HAP-1 (cell line): ENCODE results near the gene TMEM53.

Experiments used
- DNase-seq, 2 experiments: peaks; one replicate each; pipeline ENCODE4 v3.0.0-alpha.2; 2016 to 2020; ENCODE audit warnings: low spot score in 2 of 2
- H3K27me3 ChIP-seq: fragments of 250-450 bp; sonication (Bioruptor Pico); 2 replicates; pipeline ENCODE4 v1.5.1; 2020; ENCODE audit warnings: low read depth, mild to moderate bottlenecking, moderate library complexity
- H3K36me3 ChIP-seq: fragments of 250-450 bp; sonication (Bioruptor Pico); replicated peaks from 2 replicates; pipeline ENCODE4 v1.5.1; 2020; ENCODE audit warnings: mild to moderate bottlenecking
- H3K4me1 ChIP-seq: fragments of 250-450 bp; sonication (Bioruptor Pico); 2 replicates; pipeline ENCODE4 v1.5.1; 2020; ENCODE audit warnings: mild to moderate bottlenecking
- H3K4me3 ChIP-seq: fragments of 250-450 bp; sonication (Bioruptor Pico); 2 replicates; pipeline ENCODE4 v1.5.1; 2020; ENCODE audit warnings: mild to moderate bottlenecking, moderate library complexity
- H3K9me3 ChIP-seq: fragments of 250-450 bp; sonication (Bioruptor Pico); 2 replicates; pipeline ENCODE4 v1.5.1; 2020; ENCODE audit warnings: mild to moderate bottlenecking, moderate library complexity
- in situ Hi-C: fragments of 300-500 bp; cut with MboI; formaldehyde crosslinking; loops from 3 replicates; pipeline ENCODE4 v1.14.3; 2020; ENCODE audit warnings: low sequenced_read_pairs, inconsistent platforms, mixed read lengths

Gene TMEM53

DNA sequence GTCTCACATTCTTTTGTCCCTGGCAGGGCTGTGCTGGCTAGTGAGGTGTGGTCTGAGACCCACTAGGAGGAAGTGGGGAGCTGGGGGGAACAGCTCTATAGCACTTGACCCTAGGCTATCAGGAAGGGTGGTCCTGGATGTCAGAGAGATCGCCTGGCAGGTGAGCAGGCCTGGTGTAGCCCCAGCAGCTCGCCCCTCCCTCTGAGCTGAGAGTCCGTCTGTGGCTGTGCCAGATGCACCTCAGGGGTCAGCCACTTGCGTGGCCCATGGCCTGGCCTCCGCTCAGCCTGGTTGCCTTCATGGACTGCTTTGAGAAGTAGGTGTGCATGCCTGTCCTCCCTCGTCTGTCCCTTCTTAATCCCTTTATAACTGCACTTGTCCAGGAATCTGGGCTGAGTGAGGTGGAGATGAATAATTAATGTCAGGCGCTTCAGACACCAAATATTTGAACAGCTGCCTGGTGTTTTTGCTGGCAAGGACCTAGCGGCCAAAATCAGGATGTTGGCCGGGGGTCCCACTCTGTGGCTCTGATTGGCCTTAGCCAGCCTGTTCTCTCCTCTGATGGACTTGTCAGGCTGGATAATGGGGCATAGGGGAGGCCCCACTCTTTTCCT lies 30.5 kb downstream of the TMEM53 start:
- no peak overlapping the region for H3K4me3 ChIP-seq
- H3K27me3 ChIP-seq: no peaks in the 10 kb centered on the region
- no peaks in the 10 kb centered on the region for H3K9me3 ChIP-seq
- no peak for DNase-seq
- in situ Hi-C loops: no loop called here
- peaks cover 84% of the 10 kb centered on the region for H3K36me3 ChIP-seq
- H3K4me1 ChIP-seq: no peaks in the 10 kb centered on the region

DNA sequence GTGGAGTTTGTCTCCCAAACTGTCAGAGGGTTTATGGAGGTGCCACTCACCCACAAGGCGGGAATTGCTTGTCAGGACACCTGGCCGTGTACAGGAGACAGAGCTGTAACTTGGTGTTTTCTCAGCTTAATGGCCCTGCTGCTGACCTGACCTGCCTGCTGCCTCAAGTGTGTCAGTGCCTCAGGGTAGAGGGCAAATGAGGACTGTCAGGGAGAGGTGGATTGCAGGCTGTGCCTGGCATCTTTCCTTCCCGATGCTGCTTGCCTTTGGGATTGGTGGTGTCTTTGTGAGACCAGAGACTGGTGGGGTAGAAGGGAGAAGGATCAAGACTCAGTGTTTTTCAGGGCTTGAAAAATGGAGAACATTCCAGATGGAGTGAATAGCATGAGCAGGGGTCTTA lies 31.4 kb downstream of the TMEM53 start:
- Histone ChIP-seq H3K36me3 (peaks cover 84% of the 10 kb centered on the region), H3K9me3 (no peaks in the 10 kb centered on the region), H3K4me1 (no peaks in the 10 kb centered on the region), H3K4me3 (no peak overlapping the region), H3K27me3 (no peaks in the 10 kb centered on the region)
- in situ Hi-C loops: no loop called here
- DNase-seq: no peak

DNA sequence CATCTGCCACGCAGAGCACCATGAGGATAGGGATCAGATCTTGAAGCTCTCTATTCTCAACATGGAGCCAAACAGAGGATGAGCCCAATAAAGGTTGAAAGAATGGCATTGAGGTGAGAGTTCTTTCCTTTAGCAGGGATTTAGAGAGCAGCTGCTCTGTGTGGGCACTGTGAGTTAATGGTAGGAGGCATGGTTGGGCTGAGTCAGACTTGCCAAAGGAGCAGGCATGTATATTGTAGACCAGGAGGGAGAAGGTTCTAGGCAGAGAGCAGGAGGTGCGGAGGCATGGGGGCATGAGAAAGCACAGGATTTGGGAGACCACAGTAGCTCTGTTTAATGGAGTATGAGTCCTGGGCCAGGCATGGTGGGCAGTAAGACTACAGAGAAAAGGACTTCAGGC lies 32.0 kb downstream of the TMEM53 start:
- no peaks in the 10 kb centered on the region for H3K27me3 ChIP-seq
- H3K4me1 ChIP-seq: no peaks in the 10 kb centered on the region
- in situ Hi-C loops: no loop called here
- DNase-seq: no peak
- no peaks in the 10 kb centered on the region for H3K9me3 ChIP-seq
- H3K36me3 ChIP-seq: peaks cover 84% of the 10 kb centered on the region
- H3K4me3 ChIP-seq: no peak overlapping the region

DNA sequence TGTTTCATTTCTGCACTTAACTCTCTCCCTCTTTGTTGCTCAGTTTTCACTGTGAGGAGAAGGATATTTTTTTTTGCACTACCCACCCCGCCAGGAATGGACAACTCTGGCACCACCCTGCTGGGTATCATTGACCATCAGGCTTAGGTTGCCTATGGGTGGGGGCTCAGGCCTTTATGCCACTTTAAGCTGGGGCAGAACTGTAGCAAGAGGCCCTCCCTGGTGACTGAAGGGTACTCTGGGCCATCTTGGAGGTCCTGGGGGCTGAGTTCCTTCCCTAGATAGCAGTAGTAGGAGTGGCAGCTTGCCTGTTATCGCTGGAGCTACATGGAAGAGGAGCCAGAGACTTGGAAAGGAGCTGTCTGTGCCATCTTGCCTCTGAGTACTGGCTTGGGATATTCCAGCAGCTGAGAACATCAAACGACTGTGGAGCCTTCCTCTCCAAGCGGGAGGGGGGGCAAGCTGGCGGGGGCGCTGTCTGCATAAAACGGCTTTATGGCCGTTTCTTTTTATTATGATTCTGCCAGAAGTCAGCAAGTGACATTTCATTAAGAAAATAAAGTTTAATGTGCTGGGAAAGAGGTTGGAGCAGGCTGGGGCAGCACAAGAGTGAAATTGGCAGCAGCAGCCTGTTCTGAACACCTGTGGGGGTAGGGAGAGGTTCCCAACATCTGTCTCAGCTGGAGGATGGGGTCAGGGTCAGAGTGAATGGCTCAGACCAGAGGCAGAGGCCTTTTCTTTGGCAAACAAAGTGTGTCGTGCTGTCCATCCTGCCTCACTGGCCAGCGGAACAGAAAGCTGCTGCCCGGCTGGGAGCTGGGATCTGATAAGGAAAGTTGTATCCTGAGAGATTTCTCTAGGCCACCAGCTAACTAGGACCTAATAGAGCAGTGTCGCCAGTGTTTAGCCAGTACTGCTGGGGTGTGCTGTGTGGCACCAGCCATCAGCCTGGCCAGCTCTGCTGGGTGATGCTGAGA lies 32.9 kb downstream of the TMEM53 start:
- in situ Hi-C loops: no loop called here
- DNase-seq: no peak
- H3K36me3 ChIP-seq: peaks cover 86% of the 10 kb centered on the region
- no peaks in the 10 kb centered on the region for H3K4me1 ChIP-seq
- H3K27me3 ChIP-seq: no peaks in the 10 kb centered on the region
- H3K4me3 ChIP-seq: no peak overlapping the region
- no peaks in the 10 kb centered on the region for H3K9me3 ChIP-seq

DNA sequence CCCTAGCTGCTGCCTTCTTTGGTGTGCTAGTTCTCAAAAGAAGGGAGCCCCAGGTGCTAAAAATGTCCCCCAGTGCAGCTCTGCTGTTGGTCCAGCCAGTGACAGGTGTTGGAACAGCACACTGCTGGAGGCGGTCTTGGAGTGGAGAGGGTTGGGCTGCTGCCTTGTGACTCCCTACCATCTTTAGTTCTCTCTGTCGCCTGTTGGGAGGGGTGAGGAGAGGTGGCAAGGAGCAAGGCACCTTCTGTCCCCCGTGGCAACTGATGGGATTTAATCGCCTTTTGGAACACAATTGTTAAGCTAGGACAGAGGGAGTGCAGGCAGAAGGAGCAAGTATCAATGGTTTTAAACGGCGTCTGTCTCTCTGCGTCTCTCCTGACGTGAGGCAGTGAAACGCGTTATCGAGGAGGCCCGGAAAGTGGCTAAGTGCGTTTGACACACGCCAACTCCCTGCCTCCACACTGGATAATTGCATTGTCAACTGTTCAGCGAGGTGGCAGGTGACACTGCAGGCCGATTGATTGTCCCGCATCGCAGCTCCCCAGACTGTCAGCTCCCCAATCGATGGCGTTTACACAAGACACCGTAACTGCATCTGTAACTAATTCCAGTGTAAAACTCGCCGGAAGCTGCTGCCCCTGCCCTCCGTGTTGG lies 34.0 kb downstream of the TMEM53 start:
- Histone ChIP-seq H3K4me3 (no peak overlapping the region), H3K36me3 (peaks cover 89% of the 10 kb centered on the region), H3K4me1 (no peaks in the 10 kb centered on the region), H3K9me3 (no peaks in the 10 kb centered on the region), H3K27me3 (no peaks in the 10 kb centered on the region)
- in situ Hi-C loops: no loop called here
- no peak for DNase-seq

DNA sequence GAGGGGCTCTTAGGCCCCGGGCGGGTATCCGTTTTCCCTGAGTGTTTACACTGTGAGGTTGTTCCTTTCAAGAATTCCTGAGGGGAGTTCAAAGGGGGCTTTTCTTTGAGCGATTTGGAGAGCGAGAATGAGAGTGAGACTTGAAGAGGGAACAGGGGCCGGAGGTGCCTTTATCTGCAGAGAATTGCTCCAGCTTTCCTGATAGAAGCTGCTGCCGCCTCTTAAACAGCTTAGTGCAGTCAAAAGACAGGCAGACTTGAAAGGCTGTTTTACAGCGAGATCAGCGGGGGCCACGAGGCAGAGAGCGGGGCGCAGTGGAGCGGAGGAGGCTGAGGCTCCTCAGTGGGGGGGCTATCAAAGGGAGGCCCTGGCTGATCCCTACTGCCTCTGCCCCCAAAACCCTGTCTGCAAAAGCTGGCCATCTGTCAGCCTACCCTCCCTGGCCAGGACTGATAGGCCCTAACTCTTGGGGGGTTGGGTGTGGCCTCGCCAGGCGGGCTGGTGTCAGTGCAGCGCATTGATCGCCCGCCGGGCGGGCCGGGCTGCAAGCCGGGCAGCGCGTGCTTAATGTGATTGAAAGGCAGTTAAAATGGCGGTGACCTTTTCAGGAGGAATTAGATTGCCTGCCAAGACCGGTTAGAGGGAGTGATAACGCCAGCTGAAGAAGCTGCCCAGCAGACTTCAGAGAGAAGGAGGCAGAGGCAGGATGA lies 36.4 kb downstream of the TMEM53 start:
- Histone ChIP-seq H3K4me3 (no peak overlapping the region), H3K9me3 (no peaks in the 10 kb centered on the region), H3K27me3 (no peaks in the 10 kb centered on the region), H3K4me1 (peaks cover 4% of the 10 kb centered on the region; the same call in 1 of the 2 replicates), H3K36me3 (peaks cover 83% of the 10 kb centered on the region)
- DNase-seq: no peak
- in situ Hi-C loops: no loop called here

DNA sequence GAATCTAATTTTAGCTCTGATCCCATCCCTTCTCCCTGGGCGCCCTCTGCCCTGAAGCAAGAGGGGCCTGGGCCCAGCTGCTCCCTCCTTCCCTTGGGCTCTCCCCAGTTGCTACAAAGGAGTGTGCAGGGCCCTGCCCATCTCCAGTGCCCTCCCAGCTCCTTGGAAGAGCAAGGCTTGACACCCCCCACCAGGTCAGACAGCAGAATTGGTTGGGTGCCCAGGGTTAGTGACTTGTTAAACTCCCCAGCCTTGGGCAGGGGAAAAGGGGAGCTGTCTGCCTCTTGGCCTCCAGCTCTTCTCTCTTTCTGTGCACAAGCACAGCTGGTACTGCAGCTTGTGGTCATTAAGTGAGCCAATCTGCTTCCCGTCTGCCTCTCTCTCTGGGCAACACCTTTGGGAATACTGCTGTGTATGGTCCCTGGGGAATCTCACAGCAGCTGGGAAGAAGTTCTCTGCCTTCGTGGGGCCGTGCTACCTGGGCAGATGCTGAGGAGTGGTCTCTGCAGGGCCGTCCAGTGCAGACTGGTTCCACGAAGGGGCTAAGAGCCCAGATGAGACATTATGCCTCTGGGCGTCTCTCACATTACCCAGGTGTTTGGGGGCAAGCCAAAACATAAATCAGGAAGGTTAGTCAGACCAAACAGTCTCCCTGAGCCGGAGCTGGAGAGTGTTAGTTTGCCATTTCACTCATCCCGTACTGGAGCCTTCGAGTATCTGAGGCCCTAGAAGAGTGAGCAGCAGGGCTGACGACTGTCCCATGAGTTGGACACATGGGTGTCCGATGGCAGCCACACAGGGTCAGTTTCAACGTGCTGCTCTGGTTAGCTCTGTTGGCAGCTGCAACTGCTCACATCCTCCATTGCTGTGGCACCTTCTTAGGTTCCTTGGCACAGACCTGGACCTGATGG lies 37.3 kb downstream of the TMEM53 start:
- Histone ChIP-seq H3K27me3 (no peaks in the 10 kb centered on the region), H3K36me3 (peaks cover 76% of the 10 kb centered on the region), H3K4me3 (no peak overlapping the region), H3K9me3 (no peaks in the 10 kb centered on the region), H3K4me1 (peaks cover 8% of the 10 kb centered on the region; the same call in 1 of the 2 replicates)
- in situ Hi-C loops: no loop called here
- DNase-seq: no peak

DNA sequence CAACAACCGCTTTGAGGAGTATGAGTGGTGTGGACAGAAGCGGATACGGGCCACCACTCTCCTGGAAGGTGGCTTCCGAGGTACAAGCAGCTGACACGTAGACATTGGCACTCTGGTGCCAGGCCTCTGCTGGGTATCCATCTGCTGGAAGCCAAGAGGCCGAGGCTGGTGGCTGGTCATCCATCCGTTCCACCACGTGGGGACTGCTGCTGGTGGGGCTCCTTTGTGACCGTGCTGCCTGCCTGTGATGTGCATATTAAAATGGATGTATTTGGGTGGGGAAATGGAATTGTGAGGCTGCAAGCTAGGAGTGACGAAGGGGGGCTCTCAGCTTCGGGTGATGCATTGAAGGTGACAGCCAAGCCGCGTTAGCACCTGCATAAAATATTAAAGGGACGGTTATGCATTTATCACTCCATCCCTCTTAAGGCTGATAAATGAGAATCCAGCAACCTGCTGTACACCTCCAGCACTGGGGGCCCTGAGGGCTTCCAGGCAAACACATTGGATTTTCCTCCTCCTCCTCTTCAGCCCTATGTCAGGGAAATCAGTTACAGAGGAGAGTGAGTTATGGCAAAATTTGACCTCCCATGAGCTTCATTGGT lies 38.1 kb downstream of the TMEM53 start:
- Histone ChIP-seq H3K36me3 (peaks cover 70% of the 10 kb centered on the region), H3K27me3 (no peaks in the 10 kb centered on the region), H3K9me3 (no peaks in the 10 kb centered on the region), H3K4me1 (peaks cover 11% of the 10 kb centered on the region), H3K4me3 (no peak overlapping the region)
- in situ Hi-C loops: no loop called here
- DNase-seq: no peak

DNA sequence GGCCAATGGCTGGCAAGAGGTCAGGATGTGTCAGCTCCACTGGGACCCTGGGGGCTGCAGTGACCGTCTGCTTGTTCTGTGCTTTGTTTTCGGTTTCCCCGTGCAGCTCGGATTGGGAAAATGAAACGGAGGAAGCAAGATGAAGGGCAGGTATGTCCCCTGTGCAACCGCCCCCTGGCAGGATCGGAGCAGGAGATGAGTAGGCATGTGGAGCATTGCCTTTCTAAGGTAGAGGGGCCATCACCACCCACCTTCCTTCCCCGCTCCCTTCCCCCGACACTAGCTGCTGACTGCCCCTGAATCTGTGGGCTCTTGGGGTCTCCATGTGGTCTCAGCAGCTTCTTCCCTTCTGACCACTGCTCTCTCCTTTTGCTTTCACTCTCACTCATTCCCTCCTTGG lies 38.8 kb downstream of the TMEM53 start:
- no peak for DNase-seq
- in situ Hi-C loops: no loop called here
- H3K4me1 ChIP-seq: peaks cover 13% of the 10 kb centered on the region

DNA sequence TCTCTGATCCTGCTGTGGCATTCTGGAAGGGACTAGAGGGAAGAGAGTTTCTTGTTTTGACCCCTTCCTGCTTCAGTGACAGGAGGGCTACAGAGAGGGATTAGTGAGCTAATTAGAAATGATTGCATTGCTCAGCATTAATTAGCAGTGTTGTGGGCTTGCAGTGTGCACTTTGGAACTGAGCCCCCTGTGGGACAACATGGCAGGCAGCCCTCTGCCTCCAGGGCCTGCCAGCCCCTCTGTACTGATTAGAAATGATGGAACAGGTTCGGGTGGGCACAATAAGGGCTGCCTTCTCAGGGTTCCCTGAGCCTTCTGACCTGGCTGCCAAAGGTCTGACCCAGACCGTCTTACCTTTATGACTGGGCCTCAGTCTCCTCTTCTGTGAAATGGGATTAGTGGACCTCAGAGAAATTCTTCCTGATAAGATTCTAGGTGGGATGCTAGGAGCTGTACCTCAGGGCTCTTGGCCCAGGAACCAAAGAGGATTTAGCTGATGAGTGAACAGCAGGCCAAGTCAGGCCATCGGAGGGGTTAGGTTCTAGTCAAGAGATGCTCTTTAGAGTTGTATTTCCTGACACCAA lies 39.6 kb downstream of the TMEM53 start:
- in situ Hi-C loops: no loop called here
- DNase-seq: no peak
- peaks cover 13% of the 10 kb centered on the region for H3K4me1 ChIP-seq
- H3K9me3 ChIP-seq: no peaks in the 10 kb centered on the region
- no peaks in the 10 kb centered on the region for H3K27me3 ChIP-seq
- H3K4me3 ChIP-seq: no peak overlapping the region
- H3K36me3 ChIP-seq: peaks cover 58% of the 10 kb centered on the region

More for the DNA sequence above, 38.8 kb downstream of the TMEM53 start:
- Histone ChIP-seq H3K27me3 (no peaks in the 10 kb centered on the region), H3K9me3 (no peaks in the 10 kb centered on the region), H3K36me3 (peaks cover 64% of the 10 kb centered on the region), H3K4me3 (no peak overlapping the region)

DNA sequence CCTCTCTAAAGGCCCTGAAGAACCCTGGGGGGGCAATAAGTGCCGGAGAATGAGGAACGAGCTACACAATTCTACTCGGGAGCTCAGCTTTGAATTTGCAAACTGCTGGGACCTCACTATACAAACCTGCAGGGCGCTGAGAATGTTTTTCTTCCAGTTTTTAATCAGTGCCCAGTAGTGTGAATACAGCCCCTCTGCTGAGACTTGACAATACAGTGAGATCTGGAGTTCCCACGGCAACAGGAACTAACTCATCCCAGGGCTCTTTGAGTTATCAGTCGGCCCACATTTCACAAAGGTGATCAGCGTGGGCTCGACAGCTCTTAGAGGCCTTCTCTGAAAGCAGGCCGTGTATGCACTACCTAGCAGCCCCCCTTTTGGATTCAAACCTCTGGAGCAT lies 41.7 kb downstream of the TMEM53 start:
- in situ Hi-C loops: no loop called here
- no peak for DNase-seq
- no peaks in the 10 kb centered on the region for H3K27me3 ChIP-seq
- peak overlapping the region; percentile 58 for H3K4me3 ChIP-seq
- H3K36me3 ChIP-seq: peaks cover 40% of the 10 kb centered on the region
- H3K9me3 ChIP-seq: no peaks in the 10 kb centered on the region
- peaks cover 13% of the 10 kb centered on the region for H3K4me1 ChIP-seq
